ENCODE measurements around the gene LOXHD1. TPM values are rescaled to one million over a fixed set of nuclear protein-coding genes. Genes with fewer than 3 reads are reported as not detected.

Gene LOXHD1
- total RNA-seq, 1 experiment from 2014 or later = 0.35 TPM

- ChIA-PET POLR2A (no interaction called here), CTCF (interaction anchor here (2.0 kb wide), 1 partner anchor 186 kb away, joined by 4 read pairs; no protein-coding TSS in a partner anchor)
- no peaks in the 10 kb centered on the region for H3K9me3 Mint-ChIP-seq
- peaks cover 29% of the 10 kb centered on the region for H3K4me1 Mint-ChIP-seq
- no peak for ATAC-seq
- no peaks in the 10 kb centered on the region for H3K27me3 Mint-ChIP-seq (ENCODE audit: low read depth)
- no peaks in the 10 kb centered on the region for H3K36me3 Mint-ChIP-seq
- H3K4me3 Mint-ChIP-seq = no peak overlapping the region
- H3K27ac Mint-ChIP-seq = no peak overlapping the region
- TF ChIP-seq JAZF1 (CRISPR knock-in tag; IDR thresholded peaks at IDR 0.05) (no peak), AFF4 (CRISPR knock-in tag; IDR thresholded peaks at IDR 0.05; ENCODE audit: borderline replicate concordance) (no peak), ZNF512 (CRISPR knock-in tag; IDR thresholded peaks at IDR 0.05; ENCODE audit: borderline replicate concordance) (no peak), E2F4 (CRISPR knock-in tag; IDR thresholded peaks at IDR 0.05; ENCODE audit: borderline replicate concordance, low read depth) (no peak), TP53 (CRISPR knock-in tag; IDR thresholded peaks at IDR 0.05) (no peak), ZNF281 (CRISPR knock-in tag; IDR thresholded peaks at IDR 0.05) (no peak), MYBL2 (CRISPR knock-in tag; IDR thresholded peaks at IDR 0.05) (no peak)
- no peak for DNase-seq (ENCODE audit: low spot score)
Measured at GRCh38 chr18:46471809-46472498, 185.1 kb downstream of the LOXHD1 start.

GRCh38 chr18:46470714-46471113 lies 186.3 kb downstream of the LOXHD1 start:
- no peak overlapping the region for H3K4me3 Mint-ChIP-seq
- peaks cover 40% of the 10 kb centered on the region for H3K4me1 Mint-ChIP-seq
- H3K36me3 Mint-ChIP-seq = no peaks in the 10 kb centered on the region
- no peak overlapping the region for H3K27ac Mint-ChIP-seq
- TF ChIP-seq ELF4 (CRISPR knock-in tag; IDR thresholded peaks at IDR 0.05; ENCODE audit: low read depth) = no peak
- TF ChIP-seq FOXP4 (CRISPR knock-in tag; IDR thresholded peaks at IDR 0.05) = no peak
- DNase-seq (ENCODE audit: low spot score) (no peak), ATAC-seq (no peak)
- POLR2A ChIA-PET = no interaction called here
- H3K9me3 Mint-ChIP-seq = no peaks in the 10 kb centered on the region
- CTCF ChIA-PET = interaction anchor here (2.0 kb wide), 1 partner anchor 187 kb away, joined by 4 read pairs; no protein-coding TSS in a partner anchor
- H3K27me3 Mint-ChIP-seq (ENCODE audit: low read depth) = no peaks in the 10 kb centered on the region
